ENCODE data around the gene MAP6. TPM values are rescaled to one million over a fixed set of nuclear protein-coding genes. Genes with fewer than 3 reads are reported as not detected.
A peak's percentile ranks its signal among the peaks of the same experiment; 100 is the strongest.

MAP6 gene
- total and polyA plus RNA-seq, 2 experiments from 2014 or later, result 2.9 to 5.6 TPM

DNA sequence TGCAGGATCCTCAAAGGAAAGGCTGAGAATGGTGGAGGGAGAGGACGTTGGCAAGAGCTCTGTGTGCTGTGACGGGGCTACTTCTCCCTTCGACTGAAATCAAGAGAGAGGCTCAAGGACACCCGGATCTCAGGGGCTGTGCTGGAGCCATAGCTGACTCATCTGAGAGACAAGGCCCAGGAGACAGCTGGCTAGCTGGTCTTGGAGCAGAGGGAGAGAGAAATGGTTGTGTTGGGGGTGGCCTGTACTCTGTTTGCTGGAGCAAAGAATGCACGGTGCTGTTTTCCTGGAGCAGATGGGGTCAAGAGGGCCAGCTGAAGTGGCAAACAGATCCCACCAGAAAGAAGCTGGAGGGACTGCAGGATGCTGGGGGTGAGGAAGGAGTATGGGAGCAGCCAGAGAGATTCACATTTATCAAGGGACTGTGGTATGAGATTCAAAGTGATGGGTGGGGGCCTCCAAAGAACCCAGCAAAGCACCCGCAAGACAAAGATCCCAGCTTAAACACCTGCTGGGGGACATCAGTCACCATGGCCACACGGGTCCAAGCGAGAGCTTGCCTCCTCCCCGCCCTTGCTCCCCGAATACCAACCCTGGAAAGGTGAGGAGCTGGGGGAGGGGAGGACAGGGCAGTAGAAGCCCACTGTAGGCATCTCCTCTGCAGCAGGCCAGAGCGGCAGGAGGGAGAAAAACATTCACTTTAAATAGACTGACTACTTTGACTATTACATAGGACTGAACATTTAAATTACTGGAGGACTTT, 40.8 kb downstream of the MAP6 start:
- DNase-seq (ENCODE audit: low read depth in 1 of 2, low spot score in 1 of 2), result peak in 1 of 2 donors; percentile 42
- Histone ChIP-seq H3K36me3 (no peaks in the 10 kb centered on the region), H3K9me3 (ENCODE audit: low read depth) (no peaks in the 10 kb centered on the region), H3K4me3 (no peak overlapping the region), H3K27me3 (no peaks in the 10 kb centered on the region), H3K27ac (no peak overlapping the region), H3K4me1 (ENCODE audit: low read depth) (peaks cover 6% of the 10 kb centered on the region)
- TF ChIP-seq, protein P1, sequence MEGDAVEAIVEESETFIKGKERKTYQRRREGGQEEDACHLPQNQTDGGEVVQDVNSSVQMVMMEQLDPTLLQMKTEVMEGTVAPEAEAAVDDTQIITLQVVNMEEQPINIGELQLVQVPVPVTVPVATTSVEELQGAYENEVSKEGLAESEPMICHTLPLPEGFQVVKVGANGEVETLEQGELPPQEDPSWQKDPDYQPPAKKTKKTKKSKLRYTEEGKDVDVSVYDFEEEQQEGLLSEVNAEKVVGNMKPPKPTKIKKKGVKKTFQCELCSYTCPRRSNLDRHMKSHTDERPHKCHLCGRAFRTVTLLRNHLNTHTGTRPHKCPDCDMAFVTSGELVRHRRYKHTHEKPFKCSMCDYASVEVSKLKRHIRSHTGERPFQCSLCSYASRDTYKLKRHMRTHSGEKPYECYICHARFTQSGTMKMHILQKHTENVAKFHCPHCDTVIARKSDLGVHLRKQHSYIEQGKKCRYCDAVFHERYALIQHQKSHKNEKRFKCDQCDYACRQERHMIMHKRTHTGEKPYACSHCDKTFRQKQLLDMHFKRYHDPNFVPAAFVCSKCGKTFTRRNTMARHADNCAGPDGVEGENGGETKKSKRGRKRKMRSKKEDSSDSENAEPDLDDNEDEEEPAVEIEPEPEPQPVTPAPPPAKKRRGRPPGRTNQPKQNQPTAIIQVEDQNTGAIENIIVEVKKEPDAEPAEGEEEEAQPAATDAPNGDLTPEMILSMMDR (IDR thresholded peaks at IDR 0.05; ENCODE audit: low read depth, low read length), result no peak

GRCh38 chr11:75626889-75627529, 41.8 kb downstream of the MAP6 start:
- no peak for DNase-seq (ENCODE audit: low read depth in 1 of 2, low spot score in 1 of 2)
- H3K27me3 ChIP-seq, result no peaks in the 10 kb centered on the region
- no peak overlapping the region for H3K27ac ChIP-seq
- H3K4me1 ChIP-seq (ENCODE audit: low read depth), result peaks cover 6% of the 10 kb centered on the region
- H3K9me3 ChIP-seq (ENCODE audit: low read depth), result no peaks in the 10 kb centered on the region
- no peaks in the 10 kb centered on the region for H3K36me3 ChIP-seq
- TF ChIP-seq, protein P1 (IDR thresholded peaks at IDR 0.05; ENCODE audit: low read depth, low read length), result no peak
- no peak overlapping the region for H3K4me3 ChIP-seq

DNA sequence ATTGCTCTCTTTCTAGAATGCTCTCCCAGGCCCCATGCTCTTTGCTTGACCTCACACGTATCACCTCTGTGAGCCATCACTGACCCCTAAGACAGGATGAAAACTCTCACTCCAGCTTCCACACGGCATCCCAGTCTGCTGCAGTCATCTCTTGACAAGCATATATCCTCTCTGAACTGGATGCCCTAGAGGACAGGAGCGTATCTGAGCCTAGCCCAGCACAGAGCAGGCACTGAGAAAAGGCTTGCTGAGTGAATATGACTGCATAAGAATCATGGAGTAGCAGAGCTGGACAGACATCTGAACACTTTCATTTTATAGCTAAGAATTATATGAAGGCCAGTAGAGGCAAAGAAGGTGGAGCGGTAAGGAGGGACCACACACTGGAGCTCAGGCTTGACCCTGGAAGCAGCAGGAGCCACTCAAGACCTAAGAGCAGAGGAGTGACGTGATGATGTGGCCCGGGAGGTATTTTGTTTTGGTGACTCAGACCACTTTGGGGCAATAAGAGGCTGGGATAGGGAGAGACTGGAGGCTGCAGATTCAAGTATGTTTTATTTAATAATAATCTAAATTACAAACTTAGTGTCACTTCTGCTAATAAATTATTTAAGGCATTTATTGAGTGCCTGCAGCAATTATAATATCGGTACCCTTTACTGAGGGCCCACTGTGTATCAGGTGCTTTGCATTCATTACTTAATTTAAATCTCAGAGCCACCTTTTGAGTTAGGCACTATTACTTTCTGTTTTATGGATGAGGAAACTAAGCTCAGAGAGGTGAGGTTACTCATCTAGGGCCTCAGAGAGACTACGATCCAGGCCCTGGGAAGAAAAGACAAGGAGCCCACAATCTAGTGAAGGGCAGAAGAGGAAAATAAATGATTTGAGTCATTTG, 42.6 kb downstream of the MAP6 start:
- H3K36me3 ChIP-seq, result no peaks in the 10 kb centered on the region
- no peaks in the 10 kb centered on the region for H3K9me3 ChIP-seq (ENCODE audit: low read depth)
- no peak overlapping the region for H3K4me3 ChIP-seq
- TF ChIP-seq, protein P1 (IDR thresholded peaks at IDR 0.05; ENCODE audit: low read depth, low read length), result no peak
- no peak overlapping the region for H3K27ac ChIP-seq
- no peaks in the 10 kb centered on the region for H3K27me3 ChIP-seq
- H3K4me1 ChIP-seq (ENCODE audit: low read depth), result peaks cover 2% of the 10 kb centered on the region
- peak in 1 of 2 donors; percentile 75 for DNase-seq (ENCODE audit: low read depth in 1 of 2, low spot score in 1 of 2)

GRCh38 chr11:75625021-75625420, 43.8 kb downstream of the MAP6 start:
- Histone ChIP-seq H3K9me3 (ENCODE audit: low read depth) (no peaks in the 10 kb centered on the region), H3K27me3 (no peaks in the 10 kb centered on the region), H3K27ac (no peak overlapping the region), H3K4me3 (no peak overlapping the region), H3K36me3 (no peaks in the 10 kb centered on the region), H3K4me1 (ENCODE audit: low read depth) (no peaks in the 10 kb centered on the region)
- TF ChIP-seq, protein P1 (IDR thresholded peaks at IDR 0.05; ENCODE audit: low read depth, low read length), result no peak
- no peak for DNase-seq (ENCODE audit: low read depth in 1 of 2, low spot score in 1 of 2)

DNA sequence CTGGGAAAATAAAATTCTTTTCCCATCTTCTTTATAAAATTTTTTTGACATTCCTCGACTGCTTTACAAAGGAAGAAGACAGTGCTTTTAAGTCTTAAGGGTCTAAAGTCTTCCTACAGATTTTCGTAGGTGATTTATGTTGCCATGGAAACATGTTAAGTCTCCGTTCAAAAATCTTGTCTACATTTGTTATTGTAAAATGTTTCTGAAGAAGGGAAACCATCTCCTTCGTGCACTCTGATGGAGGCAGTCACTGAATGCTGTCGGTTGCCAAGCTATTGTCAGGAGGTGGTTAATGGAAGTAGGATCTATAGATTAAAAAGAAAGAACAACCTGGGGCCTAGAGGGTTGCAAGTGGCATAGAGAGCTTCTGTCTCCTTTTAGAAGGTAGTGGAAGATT, 52.6 kb downstream of the MAP6 start:
- Histone ChIP-seq H3K27ac (no peak overlapping the region), H3K4me3 (no peak overlapping the region), H3K36me3 (no peaks in the 10 kb centered on the region), H3K9me3 (ENCODE audit: low read depth) (no peaks in the 10 kb centered on the region), H3K27me3 (no peaks in the 10 kb centered on the region), H3K4me1 (ENCODE audit: low read depth) (peaks cover 20% of the 10 kb centered on the region)
- TF ChIP-seq, protein P1 (IDR thresholded peaks at IDR 0.05; ENCODE audit: low read depth, low read length), result no peak
- DNase-seq (ENCODE audit: low read depth in 1 of 2, low spot score in 1 of 2), result no peak
